Measurements from ENCODE around the gene CHKB.

- TF ChIP-seq CTCF (IDR thresholded peaks at IDR 0.05 in 2 of 3, conservative IDR thresholded peaks at IDR 0.05 in 1 of 3; ENCODE audit: control insufficient read depth in 2 of 3, extremely low read depth in 1 of 3, insufficient read depth in 1 of 3, low read depth in 3 of 3, low read length in 3 of 3) (no peak), MTA3 (IDR thresholded peaks at IDR 0.05; ENCODE audit: borderline replicate concordance, low read length) (no peak), ESRRA (IDR thresholded peaks at IDR 0.05; ENCODE audit: low read length) (no peak)
Observed at GRCh38 chr22:50544746-50545253, 37.8 kb downstream of the CHKB start.

Data from GM12878 (cell line).